Panc1 (cell line): ENCODE results near the gene SHC1. TPM values are rescaled to one million over a fixed set of nuclear protein-coding genes. Genes with fewer than 3 reads are reported as not detected.

Experiments
- ATAC-seq: fragments of 200-7000 bp; cut with Tn5 transposase; 2 replicates; pipeline ENCODE4 v1.9.1; 2020; ENCODE audit warnings: mild to moderate bottlenecking, moderate library complexity
- BruUV-seq: library from RNA; stranded (reverse); fragments of 400-500 nt; replicated peaks from 2 replicates; lab custom pipeline; 2021; lab: Mats Ljungman, UMichigan
- CTCF ChIA-PET: fragments of 300-600 bp; sonication (Branson Sonifier 250); formaldehyde crosslinking; loops from one replicate; lab custom pipeline; 2022; ENCODE audit warnings: antibody characterized with exemption; lab: Charles Lee
- POLR2A ChIA-PET: fragments of 300-600 bp; sonication (Branson Sonifier 250); formaldehyde crosslinking; loops from one replicate; lab custom pipeline; 2022; ENCODE audit warnings: antibody characterized with exemption; lab: Charles Lee
- DNase-seq: peaks from one replicate; pipeline ENCODE4 v3.0.0-alpha.2; 2010; ENCODE audit warnings: low read depth, low spot score
- H3K27ac ChIP-seq: 2 replicates; pipeline ENCODE4 v1.5.1; 2011; ENCODE audit warnings: mild to moderate bottlenecking, low read length, inconsistent platforms
- H3K27me3 ChIP-seq: fragments of 200-500 bp; sonication (Bioruptor generic); 2 replicates; pipeline ENCODE4 v1.6.0; 2014; ENCODE audit warnings: low read length, inconsistent platforms; ENCODE audit not compliant: control insufficient read depth, insufficient read depth
- H3K36me3 ChIP-seq: fragments of 200-500 bp; sonication (Bioruptor generic); 2 replicates; pipeline ENCODE4 v1.5.1; 2014; ENCODE audit warnings: inconsistent platforms, mild to moderate bottlenecking, low read length, moderate library complexity; ENCODE audit not compliant: control insufficient read depth, insufficient read depth
- H3K4me1 ChIP-seq: 2 replicates; pipeline ENCODE4 v1.5.1; 2011; ENCODE audit warnings: inconsistent platforms, mild to moderate bottlenecking, low read length, moderate library complexity; ENCODE audit not compliant: control insufficient read depth, insufficient read depth
- H3K4me3 ChIP-seq, 2 experiments: 2 replicates each; pipeline ENCODE4 v1.5.1; 2011 to 2012; ENCODE audit warnings: low read depth in 2 of 2, low read length in 2 of 2, mild to moderate bottlenecking in 2 of 2, inconsistent platforms in 1 of 2, moderate library complexity in 1 of 2
- H3K9me3 ChIP-seq: fragments of 200-500 bp; sonication (Bioruptor generic); 2 replicates; pipeline ENCODE4 v1.5.1; 2014; ENCODE audit warnings: low read depth, mild to moderate bottlenecking, inconsistent platforms, low read length, moderate library complexity; ENCODE audit not compliant: control insufficient read depth, insufficient read depth
- CTCF ChIP-seq: fragments of 450-650 bp; IDR thresholded peaks from 2 replicates; pipeline ENCODE4 v1.5.1; 2017; ENCODE audit warnings: mild to moderate bottlenecking
- POLR2AphosphoS5 ChIP-seq: IDR thresholded peaks from 2 replicates; pipeline ENCODE4 v1.6.1; 2012; ENCODE audit warnings: mild to moderate bottlenecking, low read depth, low read length, moderate library complexity
- SIN3A ChIP-seq: IDR thresholded peaks from 2 replicates; pipeline ENCODE4 v1.6.1; 2012; ENCODE audit warnings: low read depth, mild to moderate bottlenecking, low read length, moderate library complexity, borderline replicate concordance; ENCODE audit not compliant: insufficient read depth
- TCF7L2 ChIP-seq: IDR thresholded peaks from 2 replicates; pipeline ENCODE4 v1.6.1; 2011; ENCODE audit warnings: mild to moderate bottlenecking, low read depth, low read length, inconsistent platforms
- in situ Hi-C: cut with HindIII; loops from 2 replicates; pipeline ENCODE4 v1.10.0; 2016; ENCODE audit warnings: low sequenced_read_pairs, low pct_unique_long_range_greater_than_20kb
- intact Hi-C: fragments of 100-400 bp; cut with micrococcal nuclease; formaldehyde crosslinking; loops from one replicate; pipeline ENCODE4 v1.10.0; 2022; ENCODE audit not compliant: unreplicated experiment
- total RNA-seq: library from RNA; stranded (reverse); gene quantifications from one replicate; pipeline ENCODE4 v1.2.1, GENCODE V29; 2021; ENCODE audit not compliant: unreplicated experiment
- TF ChIP-seq, protein P1 (sequence below), 2 experiments: IDR thresholded peaks; 2 replicates each; pipeline ENCODE4 v1.6.1; 2011 to 2012; ENCODE audit warnings: low read depth in 2 of 2, control low read depth in 1 of 2, low read length in 1 of 2, mild to moderate bottlenecking in 1 of 2, moderate library complexity in 1 of 2; ENCODE audit not compliant: insufficient read depth in 1 of 2

SHC1 gene
- total RNA-seq, 1 experiment from 2014 or later = 373 TPM

- Histone ChIP-seq H3K9me3 (no peaks in the 10 kb centered on the region), H3K27me3 (no peaks in the 10 kb centered on the region), H3K36me3 (no peaks in the 10 kb centered on the region), H3K4me1 (peaks cover 17% of the 10 kb centered on the region), H3K4me3 (no peak overlapping the region), H3K27ac (no peak overlapping the region)
- intact Hi-C loops (loop anchor here (10.0 kb wide), 1 partner anchor 387 kb away; the partner anchor contains the start of gene CHRNB2), in situ Hi-C loops (no loop called here)
- POLR2A ChIA-PET = interaction anchor here (0.6 kb wide), 1 partner anchor 1114 kb away, joined by 4 read pairs; no protein-coding TSS in a partner anchor
- CTCF ChIA-PET = no interaction called here
- TF ChIP-seq POLR2AphosphoS5 = no peak
- no peak for TF ChIP-seq TCF7L2
- no peak for TF ChIP-seq CTCF
- TF ChIP-seq SIN3A = no peak
- TF ChIP-seq, protein P1, sequence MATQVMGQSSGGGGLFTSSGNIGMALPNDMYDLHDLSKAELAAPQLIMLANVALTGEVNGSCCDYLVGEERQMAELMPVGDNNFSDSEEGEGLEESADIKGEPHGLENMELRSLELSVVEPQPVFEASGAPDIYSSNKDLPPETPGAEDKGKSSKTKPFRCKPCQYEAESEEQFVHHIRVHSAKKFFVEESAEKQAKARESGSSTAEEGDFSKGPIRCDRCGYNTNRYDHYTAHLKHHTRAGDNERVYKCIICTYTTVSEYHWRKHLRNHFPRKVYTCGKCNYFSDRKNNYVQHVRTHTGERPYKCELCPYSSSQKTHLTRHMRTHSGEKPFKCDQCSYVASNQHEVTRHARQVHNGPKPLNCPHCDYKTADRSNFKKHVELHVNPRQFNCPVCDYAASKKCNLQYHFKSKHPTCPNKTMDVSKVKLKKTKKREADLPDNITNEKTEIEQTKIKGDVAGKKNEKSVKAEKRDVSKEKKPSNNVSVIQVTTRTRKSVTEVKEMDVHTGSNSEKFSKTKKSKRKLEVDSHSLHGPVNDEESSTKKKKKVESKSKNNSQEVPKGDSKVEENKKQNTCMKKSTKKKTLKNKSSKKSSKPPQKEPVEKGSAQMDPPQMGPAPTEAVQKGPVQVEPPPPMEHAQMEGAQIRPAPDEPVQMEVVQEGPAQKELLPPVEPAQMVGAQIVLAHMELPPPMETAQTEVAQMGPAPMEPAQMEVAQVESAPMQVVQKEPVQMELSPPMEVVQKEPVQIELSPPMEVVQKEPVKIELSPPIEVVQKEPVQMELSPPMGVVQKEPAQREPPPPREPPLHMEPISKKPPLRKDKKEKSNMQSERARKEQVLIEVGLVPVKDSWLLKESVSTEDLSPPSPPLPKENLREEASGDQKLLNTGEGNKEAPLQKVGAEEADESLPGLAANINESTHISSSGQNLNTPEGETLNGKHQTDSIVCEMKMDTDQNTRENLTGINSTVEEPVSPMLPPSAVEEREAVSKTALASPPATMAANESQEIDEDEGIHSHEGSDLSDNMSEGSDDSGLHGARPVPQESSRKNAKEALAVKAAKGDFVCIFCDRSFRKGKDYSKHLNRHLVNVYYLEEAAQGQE (IDR thresholded peaks at IDR 0.05; ENCODE audit: insufficient read depth in 1 of 2, low read depth in 2 of 2, low read length in 1 of 2) = no peak
- no peak for DNase-seq
- no peak for ATAC-seq
- no TSS peak for BruUV-seq
Observed at GRCh38 chr1:154951901-154952657, 18.5 kb downstream of the SHC1 start.

GRCh38 chr1:154948079-154948478, 22.5 kb downstream of the SHC1 start:
- in situ Hi-C loops = no loop called here
- ATAC-seq (no peak), DNase-seq (no peak)
- peaks cover 6% of the 10 kb centered on the region; the same call in 1 of the 2 replicates for H3K4me1 ChIP-seq
- H3K36me3 ChIP-seq = no peaks in the 10 kb centered on the region
- intact Hi-C loops = no loop called here
- TF ChIP-seq, protein P1 (IDR thresholded peaks at IDR 0.05; ENCODE audit: insufficient read depth in 1 of 2, low read depth in 2 of 2, low read length in 1 of 2) = no peak
- TF ChIP-seq TCF7L2 (no peak), SIN3A (no peak), POLR2AphosphoS5 (no peak), CTCF (no peak)
- ChIA-PET POLR2A (no interaction called here), CTCF (interaction anchor here (0.6 kb wide), 2 partner anchors 8 to 85 kb away, joined by 3 read pairs; no protein-coding TSS in a partner anchor)
- no peaks in the 10 kb centered on the region for H3K9me3 ChIP-seq
- H3K27ac ChIP-seq = no peak overlapping the region
- BruUV-seq = no TSS peak
- no peaks in the 10 kb centered on the region for H3K27me3 ChIP-seq
- no peak overlapping the region for H3K4me3 ChIP-seq
